KMS-11 (cell line): Measurements from ENCODE around the gene ANKRD62.

Experiments used
- H2AFZ ChIP-seq: fragments of 200-600 bp; sonication (generic); 2 replicates; pipeline ENCODE4 v1.6.1; 2016; ENCODE audit warnings: antibody characterized with exemption, mixed run types, low read depth
- H3K27ac ChIP-seq: fragments of 200-600 bp; sonication (generic); 2 replicates; pipeline ENCODE4 v1.6.1; 2016; ENCODE audit warnings: mild to moderate bottlenecking, mixed run types
- H3K27me3 ChIP-seq: fragments of 200-600 bp; sonication (generic); 2 replicates; pipeline ENCODE4 v1.6.1; 2017; ENCODE audit warnings: mild to moderate bottlenecking, low read depth, mixed run types, moderate library complexity; ENCODE audit not compliant: insufficient read depth
- H3K36me3 ChIP-seq: fragments of 200-600 bp; sonication (generic); 2 replicates; pipeline ENCODE4 v1.6.1; 2017; ENCODE audit warnings: mild to moderate bottlenecking, mixed run types; ENCODE audit not compliant: insufficient read depth
- H3K4me1 ChIP-seq: fragments of 200-600 bp; sonication (generic); 2 replicates; pipeline ENCODE4 v1.6.1; 2016; ENCODE audit warnings: mild to moderate bottlenecking, low read depth, mixed run types; ENCODE audit not compliant: poor library complexity, severe bottlenecking
- H3K4me2 ChIP-seq: fragments of 200-600 bp; sonication (generic); 2 replicates; pipeline ENCODE4 v1.7.0; 2016; ENCODE audit warnings: mild to moderate bottlenecking, mixed run types
- H3K4me3 ChIP-seq: fragments of 200-600 bp; sonication (generic); IDR thresholded peaks from 2 replicates; pipeline ENCODE4 v1.6.1; 2017; ENCODE audit warnings: low read depth, low read length, mixed read lengths; ENCODE audit not compliant: insufficient read depth
- H3K79me2 ChIP-seq: fragments of 200-600 bp; sonication (generic); 2 replicates; pipeline ENCODE4 v1.6.1; 2016; ENCODE audit warnings: low read depth, mixed run types; ENCODE audit not compliant: insufficient read depth
- H3K9ac ChIP-seq: fragments of 200-600 bp; sonication (generic); 2 replicates; pipeline ENCODE4 v1.6.1; 2016; ENCODE audit warnings: mild to moderate bottlenecking, mixed run types
- H4K20me1 ChIP-seq: fragments of 200-600 bp; sonication (generic); 2 replicates; pipeline ENCODE4 v1.6.1; 2016; ENCODE audit warnings: mild to moderate bottlenecking, mixed run types; ENCODE audit not compliant: insufficient read depth
- CTCF ChIP-seq: fragments of 200-600 bp; sonication (generic); conservative IDR thresholded peaks from 2 replicates; pipeline ENCODE4 v1.6.1; 2017; ENCODE audit warnings: low read depth, mild to moderate bottlenecking, antibody characterized with exemption, low read length, moderate library complexity, mixed read lengths

The ANKRD62 gene

GRCh38 chr18:12093520-12094257 lies at the start of gene ANKRD62:
TSS of gene ANKRD62 (plus strand) at chr18:12093843. CDS start at chr18:12094018, 175 bp downstream.
- Histone ChIP-seq H3K27me3 (no peaks in the 10 kb centered on the region), H3K9ac (no peak within 1 kb of the TSS), H4K20me1 (no peaks in the 10 kb centered on the region), H3K4me3 (no peak within 1 kb of the TSS), H2AFZ (peak within 1 kb of the TSS; percentile 63; the same call in 1 of the 2 replicates), H3K79me2 (no peaks in the 10 kb centered on the region), H3K4me2 (peak within 1 kb of the TSS; percentile 18; the same call in 1 of the 2 replicates), H3K27ac (no peak within 1 kb of the TSS), H3K36me3 (no peaks in the 10 kb centered on the region), H3K4me1 (no peaks in the 10 kb centered on the region)
- TF ChIP-seq CTCF = no peak

- Histone ChIP-seq H3K27ac (no peak overlapping the region), H3K27me3 (no peaks in the 10 kb centered on the region), H3K4me2 (no peak overlapping the region), H3K4me3 (no peak overlapping the region), H3K9ac (no peak overlapping the region), H3K36me3 (no peaks in the 10 kb centered on the region), H2AFZ (no peak overlapping the region), H4K20me1 (no peaks in the 10 kb centered on the region), H3K79me2 (no peaks in the 10 kb centered on the region), H3K4me1 (no peaks in the 10 kb centered on the region)
- no peak for TF ChIP-seq CTCF
These were observed 49.1 kb upstream of the ANKRD62 start for GRCh38 chr18:12044591-12044990.

DNA sequence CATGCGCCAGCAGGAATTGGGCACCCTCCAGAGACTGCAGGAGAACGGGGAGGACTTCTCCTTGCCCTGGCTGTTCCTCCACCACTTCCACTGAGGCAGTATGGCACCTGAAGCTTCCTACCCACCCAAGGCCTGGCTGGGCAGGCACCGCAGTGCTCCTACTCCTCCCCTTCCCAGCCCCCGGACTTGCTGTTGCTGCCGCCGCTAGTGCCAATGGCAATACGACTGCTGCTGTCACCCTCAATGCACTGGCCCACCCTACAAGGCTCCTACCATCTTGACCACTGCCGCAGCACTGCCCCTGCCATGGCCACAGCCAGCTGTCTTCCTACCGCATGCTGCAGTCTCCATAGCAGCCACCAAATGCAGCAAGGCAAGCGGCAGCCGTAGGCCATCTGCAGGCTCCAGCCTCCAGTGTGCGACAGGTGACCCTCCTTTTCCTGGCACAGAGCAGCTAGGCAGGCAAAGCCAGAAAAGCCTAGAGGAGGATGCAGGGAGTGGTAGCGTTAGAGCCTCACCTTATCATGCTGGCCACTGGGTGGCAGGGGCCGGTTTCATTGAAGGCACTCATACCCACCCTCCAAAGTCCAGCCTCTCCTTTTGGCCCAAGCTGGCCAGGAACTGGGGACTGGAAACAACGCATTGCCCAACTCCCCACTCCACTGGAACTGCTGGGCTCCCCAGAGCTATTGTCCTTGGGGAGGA lies 47.4 kb upstream of the ANKRD62 start:
- no peak overlapping the region for H3K9ac ChIP-seq
- no peaks in the 10 kb centered on the region for H4K20me1 ChIP-seq
- H3K36me3 ChIP-seq = no peaks in the 10 kb centered on the region
- no peak overlapping the region for H3K27ac ChIP-seq
- no peaks in the 10 kb centered on the region for H3K27me3 ChIP-seq
- H2AFZ ChIP-seq = no peak overlapping the region
- no peaks in the 10 kb centered on the region for H3K4me1 ChIP-seq
- H3K4me2 ChIP-seq = no peak overlapping the region
- no peaks in the 10 kb centered on the region for H3K79me2 ChIP-seq
- H3K4me3 ChIP-seq = no peak overlapping the region
- TF ChIP-seq CTCF = no peak

GRCh38 chr18:12046751-12047335 lies 46.8 kb upstream of the ANKRD62 start:
- no peak for TF ChIP-seq CTCF
- H2AFZ ChIP-seq = no peak overlapping the region
- H3K4me2 ChIP-seq = no peak overlapping the region
- no peak overlapping the region for H3K27ac ChIP-seq
- no peak overlapping the region for H3K4me3 ChIP-seq
- no peaks in the 10 kb centered on the region for H3K79me2 ChIP-seq
- no peaks in the 10 kb centered on the region for H3K27me3 ChIP-seq
- no peaks in the 10 kb centered on the region for H3K4me1 ChIP-seq
- no peak overlapping the region for H3K9ac ChIP-seq
- H4K20me1 ChIP-seq = no peaks in the 10 kb centered on the region
- H3K36me3 ChIP-seq = no peaks in the 10 kb centered on the region
